HepG2 (cell line): ENCODE results near the gene NARF. TPM values are rescaled to one million over a fixed set of nuclear protein-coding genes. Genes with fewer than 3 reads are reported as not detected.
A peak's percentile ranks its signal among the peaks of the same experiment; 100 is the strongest.

Source experiments
- ATAC-seq: fragments of 200-7000 bp; cut with Tn5 transposase; 3 replicates; pipeline ENCODE4 v1.9.1; 2020; ENCODE audit warnings: mild to moderate bottlenecking, moderate library complexity
- BruUV-seq: library from RNA; stranded (reverse); fragments of 400-500 nt; replicated peaks from 2 replicates; lab custom pipeline; 2021; lab: Mats Ljungman, UMichigan
- CTCF ChIA-PET: fragments of 300-600 bp; formaldehyde crosslinking; extraction: SDS; loops from one replicate; lab custom pipeline; 2021; ENCODE audit warnings: low total read pairs, inconsistent platforms, low intra/inter-chr PET ratio; lab: Yijun Ruan, JAX
- POLR2A ChIA-PET: fragments of 350-600 bp; sonication (Branson Sonifier 250); formaldehyde crosslinking; loops from one replicate; lab custom pipeline; 2020; ENCODE audit warnings: antibody characterized with exemption, inconsistent platforms; lab: Yijun Ruan, JAX
- DNase-seq: peaks from one replicate; pipeline ENCODE4 v3.0.0-alpha.2; 2015; ENCODE audit warnings: low spot score
- FAIRE-seq: peaks from 3 replicates; lab custom pipeline; 2011; peaks lifted over from hg19 to GRCh38; lab: Jason Lieb, UNC
- H2AFZ ChIP-seq: one replicate; pipeline ENCODE4 v1.6.1; 2011; ENCODE audit warnings: low read length, inconsistent platforms
- H3K27ac ChIP-seq: fragments of 300-600 bp; 3 replicates; pipeline ENCODE4 v1.8.0; 2011; ENCODE audit warnings: mixed run types, mild to moderate bottlenecking, mixed read lengths, low read length, inconsistent platforms; ENCODE audit not compliant: insufficient read depth; ENCODE audit errors: extremely low read length
- H3K27me3 ChIP-seq, 2 experiments: fragments of 200-600 bp in 1 of 2; 2 replicates in 1 of 2; 3 replicates in 1 of 2; pipeline versions ENCODE4 v1.6.0 to v1.8.0; 2011; ENCODE audit warnings: low read length in 2 of 2, mild to moderate bottlenecking in 2 of 2, moderate library complexity in 2 of 2, inconsistent platforms in 1 of 2; ENCODE audit not compliant: insufficient read depth in 2 of 2, control insufficient read depth in 1 of 2
- H3K36me3 ChIP-seq, 2 experiments: fragments of 200-600 bp in 1 of 2; replicated peaks in 1 of 2; 2 replicates in 1 of 2; 3 replicates in 1 of 2; pipeline versions ENCODE4 v1.5.1 to v1.8.0; 2011; ENCODE audit warnings: low read length in 2 of 2, inconsistent platforms in 1 of 2; ENCODE audit not compliant: insufficient read depth in 2 of 2, control insufficient read depth in 1 of 2
- H3K4me1 ChIP-seq: 2 replicates; pipeline ENCODE4 v1.5.1; 2012; ENCODE audit warnings: low read length, inconsistent platforms; ENCODE audit not compliant: insufficient read depth
- H3K4me2 ChIP-seq: 2 replicates; pipeline ENCODE4 v1.6.0; 2011; ENCODE audit warnings: low read depth, low read length, inconsistent platforms
- H3K4me3 ChIP-seq, 3 experiments: fragments of 200-600 bp in 1 of 3; sonication (generic), shearing (Covaris generic) in 1 of 3; replicated peaks in 1 of 3; 2 replicates each; pipeline ENCODE4 v1.5.1; 2011 to 2016; ENCODE audit warnings: low read length in 3 of 3, inconsistent platforms in 2 of 3, low read depth in 2 of 3, mild to moderate bottlenecking in 2 of 3, control low read depth in 1 of 3, mixed read lengths in 1 of 3; ENCODE audit not compliant: insufficient read depth in 1 of 3
- H3K79me2 ChIP-seq: one replicate; pipeline ENCODE4 v1.6.1; 2011; ENCODE audit warnings: low read length, inconsistent platforms; ENCODE audit not compliant: insufficient read depth
- H3K9ac ChIP-seq: 2 replicates; pipeline ENCODE4 v1.6.0; 2011; ENCODE audit warnings: mild to moderate bottlenecking, low read depth, low read length, inconsistent platforms; ENCODE audit not compliant: insufficient read depth
- H3K9me3 ChIP-seq: 2 replicates; pipeline ENCODE4 v1.5.1; 2012; ENCODE audit warnings: mild to moderate bottlenecking, low read length
- H4K20me1 ChIP-seq: 2 replicates; pipeline ENCODE4 v1.6.0; 2011; ENCODE audit warnings: inconsistent platforms, mild to moderate bottlenecking, low read length, moderate library complexity; ENCODE audit not compliant: insufficient read depth
- BRCA1 ChIP-seq: sonication (generic); formaldehyde crosslinking; IDR thresholded peaks from 2 replicates; pipeline ENCODE4 v1.4.0; 2020; ENCODE audit warnings: missing genetic modification reagents
- CAMTA2 ChIP-seq: sonication (generic); formaldehyde crosslinking; IDR thresholded peaks from 2 replicates; pipeline ENCODE4 v1.4.0; 2020; ENCODE audit warnings: mild to moderate bottlenecking, missing genetic modification reagents, borderline replicate concordance
- DRAP1 ChIP-seq: IDR thresholded peaks from 2 replicates; pipeline ENCODE4 v1.6.1; 2016; ENCODE audit warnings: missing genetic modification reagents, missing compliant biosample characterization
- ESRRA ChIP-seq: sonication (generic); formaldehyde crosslinking; IDR thresholded peaks from 2 replicates; pipeline ENCODE4 v1.5.1; 2020; ENCODE audit warnings: mild to moderate bottlenecking, low read depth, missing genetic modification reagents
- FOXP4 ChIP-seq: sonication (generic); formaldehyde crosslinking; IDR thresholded peaks from 2 replicates; pipeline ENCODE4 v1.4.0; 2020; ENCODE audit warnings: missing genetic modification reagents
- HOXA7 ChIP-seq: sonication (generic); formaldehyde crosslinking; IDR thresholded peaks from 2 replicates; pipeline ENCODE4 v1.8.1; 2022; ENCODE audit warnings: mild to moderate bottlenecking, missing genetic modification reagents, moderate library complexity
- REL ChIP-seq: sonication (generic); formaldehyde crosslinking; conservative IDR thresholded peaks from 2 replicates; pipeline ENCODE4 v1.8.0; 2022; ENCODE audit warnings: mild to moderate bottlenecking, missing genetic modification reagents, moderate library complexity
- SIN3B ChIP-seq: fragments of 150-350 bp; IDR thresholded peaks from 2 replicates; pipeline ENCODE4 v1.6.1; 2014; ENCODE audit warnings: low read length
- SPEN ChIP-seq: sonication (generic); formaldehyde crosslinking; IDR thresholded peaks from 2 replicates; pipeline ENCODE4 v1.5.1; 2020; ENCODE audit warnings: low read depth, mild to moderate bottlenecking, missing genetic modification reagents
- STAG1 ChIP-seq: sonication (generic); formaldehyde crosslinking; IDR thresholded peaks from 2 replicates; pipeline ENCODE4 v1.4.0; 2020; ENCODE audit warnings: missing genetic modification reagents
- ZFP90 ChIP-seq: sonication (generic); formaldehyde crosslinking; IDR thresholded peaks from 2 replicates; pipeline ENCODE4 v1.8.0; 2022; ENCODE audit warnings: missing genetic modification reagents, mild to moderate bottlenecking, inconsistent platforms, borderline replicate concordance
- ZNF263 ChIP-seq: sonication (generic); formaldehyde crosslinking; IDR thresholded peaks from 2 replicates; pipeline ENCODE4 v1.4.0; 2020; ENCODE audit warnings: missing genetic modification reagents
- ZNF296 ChIP-seq: sonication (generic); formaldehyde crosslinking; conservative IDR thresholded peaks from 2 replicates; pipeline ENCODE4 v1.5.0; 2020; ENCODE audit warnings: mild to moderate bottlenecking, missing genetic modification reagents
- WGBS: methylation state at CpG from one replicate; pipeline ENCODE4 v1.1.6; 2017; ENCODE audit warnings: low lambda C conversion rate; 5-methylcytosine and 5-hydroxymethylcytosine counted together
- in situ Hi-C: cut with HindIII; loops from 2 replicates; pipeline ENCODE4 v1.10.0; 2017; ENCODE audit warnings: low pct_unique_long_range_greater_than_20kb; ENCODE audit not compliant: extremely low pct_ligation_motif_present
- intact Hi-C: fragments of 100-400 bp; cut with micrococcal nuclease; formaldehyde crosslinking; loops from one replicate; pipeline ENCODE4 v1.10.0; 2022; ENCODE audit not compliant: unreplicated experiment
- polyA plus RNA-seq, 8 experiments: library from polyadenylated mRNA; depleted of rRNA in 3 of 8; stranded (reverse) in 7 of 8; unstranded in 1 of 8; fragments of >200 nt; fragmentation: Illumina TruSeq in 4 of 8; extraction: Trizol in 4 of 8; gene quantifications; 2 replicates each; pipeline versions ENCODE4 v1.2.1 to v1.2.3, GENCODE V29; 2011 to 2016; ENCODE audit warnings: low read depth in 4 of 8, missing spikeins in 1 of 8, mixed read lengths in 1 of 8; ENCODE audit not compliant: insufficient read depth in 1 of 8
- total RNA-seq, 5 experiments: library from RNA; depleted of rRNA; stranded (reverse); fragments of >200 nt; fragmentation: Illumina TruSeq; extraction: Trizol; gene quantifications; 2 replicates each; pipeline ENCODE4 v1.2.3, GENCODE V29; 2016; ENCODE audit warnings: low read depth in 1 of 5
- TF ChIP-seq, protein P1 (sequence below): IDR thresholded peaks from 2 replicates; pipeline ENCODE4 v1.6.1; 2016; ENCODE audit warnings: low read depth, missing genetic modification reagents, missing compliant biosample characterization
- TF ChIP-seq, protein P2 (sequence below): sonication (generic); formaldehyde crosslinking; IDR thresholded peaks from 2 replicates; pipeline ENCODE4 v1.4.0; 2020; ENCODE audit warnings: missing genetic modification reagents

The NARF gene
- total and polyA plus RNA-seq, 2 of the 13 experiments (the other 11 are each of a cell fraction or from before 2014, with no cell fraction given), result 61.1 to 144 TPM

DNA sequence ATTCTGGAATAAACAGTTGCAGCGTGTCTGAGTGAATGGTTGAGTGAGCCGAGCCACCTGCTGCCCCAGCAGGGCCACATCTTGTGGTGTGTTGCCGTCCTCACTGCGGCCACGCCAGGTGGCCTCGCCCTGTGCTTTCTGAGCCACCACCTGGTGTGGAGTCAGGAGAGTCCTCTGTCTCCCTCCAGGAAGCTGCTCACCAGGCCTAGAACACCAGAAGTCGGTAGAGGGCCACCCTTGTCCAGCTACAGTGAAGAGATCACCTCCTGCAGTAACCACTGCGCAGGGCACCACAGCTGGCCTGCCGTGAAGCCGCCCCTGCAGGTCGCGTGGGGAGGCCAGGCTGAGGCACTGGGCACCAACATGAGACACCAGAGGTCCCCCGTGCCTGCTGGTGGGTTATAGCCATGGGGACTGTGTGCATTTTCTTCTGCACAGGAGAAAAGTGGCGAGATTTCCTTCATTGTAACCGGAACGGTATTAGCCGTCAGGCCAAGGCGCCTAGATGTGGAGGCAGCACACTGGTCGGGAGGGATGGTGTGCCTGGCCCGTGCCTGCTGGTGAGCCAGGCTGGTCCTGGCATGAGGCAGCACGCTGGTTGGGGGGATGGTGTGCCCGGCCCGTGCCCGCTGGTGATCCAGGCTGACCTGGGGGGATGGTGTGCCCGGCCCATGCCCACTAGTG, 32.1 kb downstream of the NARF start:
- BruUV-seq, result no TSS peak
- Histone ChIP-seq H3K4me3 (no peak overlapping the region), H3K9me3 (no peaks in the 10 kb centered on the region), H3K27me3 (no peaks in the 10 kb centered on the region), H3K9ac (no peak overlapping the region), H4K20me1 (no peaks in the 10 kb centered on the region), H2AFZ (no peak overlapping the region), H3K4me1 (peaks cover 39% of the 10 kb centered on the region), H3K36me3 (peaks cover 8 to 20% of the 10 kb centered on the region in 2 experiments), H3K27ac (no peak overlapping the region), H3K4me2 (no peak overlapping the region), H3K79me2 (no peaks in the 10 kb centered on the region)
- CTCF ChIA-PET, result no interaction called here
- POLR2A ChIA-PET, result no interaction called here
- WGBS, result 90% methylated on average over 25 of the region's 25 CpGs
- DNase-seq (no peak), ATAC-seq (no peak), FAIRE-seq (no peak)
- in situ Hi-C loops (no loop called here), intact Hi-C loops (no loop called here)
- TF ChIP-seq ZNF296 (CRISPR knock-in tag), result no peak
- TF ChIP-seq DRAP1 (CRISPR knock-in tag), result no peak
- TF ChIP-seq ZFP90 (CRISPR knock-in tag), result no peak
- no peak for TF ChIP-seq REL (CRISPR knock-in tag)
- no peak for TF ChIP-seq SPEN (CRISPR knock-in tag)
- TF ChIP-seq, protein P1, sequence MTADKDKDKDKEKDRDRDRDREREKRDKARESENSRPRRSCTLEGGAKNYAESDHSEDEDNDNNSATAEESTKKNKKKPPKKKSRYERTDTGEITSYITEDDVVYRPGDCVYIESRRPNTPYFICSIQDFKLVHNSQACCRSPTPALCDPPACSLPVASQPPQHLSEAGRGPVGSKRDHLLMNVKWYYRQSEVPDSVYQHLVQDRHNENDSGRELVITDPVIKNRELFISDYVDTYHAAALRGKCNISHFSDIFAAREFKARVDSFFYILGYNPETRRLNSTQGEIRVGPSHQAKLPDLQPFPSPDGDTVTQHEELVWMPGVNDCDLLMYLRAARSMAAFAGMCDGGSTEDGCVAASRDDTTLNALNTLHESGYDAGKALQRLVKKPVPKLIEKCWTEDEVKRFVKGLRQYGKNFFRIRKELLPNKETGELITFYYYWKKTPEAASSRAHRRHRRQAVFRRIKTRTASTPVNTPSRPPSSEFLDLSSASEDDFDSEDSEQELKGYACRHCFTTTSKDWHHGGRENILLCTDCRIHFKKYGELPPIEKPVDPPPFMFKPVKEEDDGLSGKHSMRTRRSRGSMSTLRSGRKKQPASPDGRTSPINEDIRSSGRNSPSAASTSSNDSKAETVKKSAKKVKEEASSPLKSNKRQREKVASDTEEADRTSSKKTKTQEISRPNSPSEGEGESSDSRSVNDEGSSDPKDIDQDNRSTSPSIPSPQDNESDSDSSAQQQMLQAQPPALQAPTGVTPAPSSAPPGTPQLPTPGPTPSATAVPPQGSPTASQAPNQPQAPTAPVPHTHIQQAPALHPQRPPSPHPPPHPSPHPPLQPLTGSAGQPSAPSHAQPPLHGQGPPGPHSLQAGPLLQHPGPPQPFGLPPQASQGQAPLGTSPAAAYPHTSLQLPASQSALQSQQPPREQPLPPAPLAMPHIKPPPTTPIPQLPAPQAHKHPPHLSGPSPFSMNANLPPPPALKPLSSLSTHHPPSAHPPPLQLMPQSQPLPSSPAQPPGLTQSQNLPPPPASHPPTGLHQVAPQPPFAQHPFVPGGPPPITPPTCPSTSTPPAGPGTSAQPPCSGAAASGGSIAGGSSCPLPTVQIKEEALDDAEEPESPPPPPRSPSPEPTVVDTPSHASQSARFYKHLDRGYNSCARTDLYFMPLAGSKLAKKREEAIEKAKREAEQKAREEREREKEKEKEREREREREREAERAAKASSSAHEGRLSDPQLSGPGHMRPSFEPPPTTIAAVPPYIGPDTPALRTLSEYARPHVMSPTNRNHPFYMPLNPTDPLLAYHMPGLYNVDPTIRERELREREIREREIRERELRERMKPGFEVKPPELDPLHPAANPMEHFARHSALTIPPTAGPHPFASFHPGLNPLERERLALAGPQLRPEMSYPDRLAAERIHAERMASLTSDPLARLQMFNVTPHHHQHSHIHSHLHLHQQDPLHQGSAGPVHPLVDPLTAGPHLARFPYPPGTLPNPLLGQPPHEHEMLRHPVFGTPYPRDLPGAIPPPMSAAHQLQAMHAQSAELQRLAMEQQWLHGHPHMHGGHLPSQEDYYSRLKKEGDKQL (CRISPR knock-in tag), result no peak
- TF ChIP-seq ESRRA (CRISPR knock-in tag), result 0 out of 2 replicates have a peak, but pooled peaks have one; percentile 24
- no peak for TF ChIP-seq SIN3B
- no peak for TF ChIP-seq CAMTA2 (CRISPR knock-in tag)
- TF ChIP-seq, protein P2, sequence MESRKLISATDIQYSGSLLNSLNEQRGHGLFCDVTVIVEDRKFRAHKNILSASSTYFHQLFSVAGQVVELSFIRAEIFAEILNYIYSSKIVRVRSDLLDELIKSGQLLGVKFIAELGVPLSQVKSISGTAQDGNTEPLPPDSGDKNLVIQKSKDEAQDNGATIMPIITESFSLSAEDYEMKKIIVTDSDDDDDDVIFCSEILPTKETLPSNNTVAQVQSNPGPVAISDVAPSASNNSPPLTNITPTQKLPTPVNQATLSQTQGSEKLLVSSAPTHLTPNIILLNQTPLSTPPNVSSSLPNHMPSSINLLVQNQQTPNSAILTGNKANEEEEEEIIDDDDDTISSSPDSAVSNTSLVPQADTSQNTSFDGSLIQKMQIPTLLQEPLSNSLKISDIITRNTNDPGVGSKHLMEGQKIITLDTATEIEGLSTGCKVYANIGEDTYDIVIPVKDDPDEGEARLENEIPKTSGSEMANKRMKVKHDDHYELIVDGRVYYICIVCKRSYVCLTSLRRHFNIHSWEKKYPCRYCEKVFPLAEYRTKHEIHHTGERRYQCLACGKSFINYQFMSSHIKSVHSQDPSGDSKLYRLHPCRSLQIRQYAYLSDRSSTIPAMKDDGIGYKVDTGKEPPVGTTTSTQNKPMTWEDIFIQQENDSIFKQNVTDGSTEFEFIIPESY (CRISPR knock-in tag), result peak; percentile 61
- no peak for TF ChIP-seq FOXP4 (CRISPR knock-in tag)
- TF ChIP-seq BRCA1 (CRISPR knock-in tag), result no peak
- peak; percentile 35 for TF ChIP-seq STAG1 (CRISPR knock-in tag)
- TF ChIP-seq HOXA7 (CRISPR knock-in tag), result no peak
- no peak for TF ChIP-seq ZNF263 (CRISPR knock-in tag)
